ENCODE measurements around the gene DAAM2. TPM values are rescaled to one million over a fixed set of nuclear protein-coding genes. Genes with fewer than 3 reads are reported as not detected.

Gene DAAM2
- total and polyA plus RNA-seq, 2 of the 8 experiments (the other 6 are each of a cell fraction or from before 2014, with no cell fraction given), result 1.5 to 2.9 TPM

- ChIA-PET POLR2A (ENCODE audit: partially characterized antibody) (no interaction called here), CTCF (ENCODE audit: partially characterized antibody) (interaction anchor here (3.1 kb wide), 1 partner anchor 416 kb away, joined by 10 read pairs; no protein-coding TSS in a partner anchor)
- DNase-seq (ENCODE audit: low read depth in 1 of 2, low spot score in 2 of 2) (no peak), FAIRE-seq (no peak)
- Histone ChIP-seq H3K56ac (replicated peaks; ENCODE audit: insufficient read length, low read depth, low read length) (no peak overlapping the region), H3K23me2 (ENCODE audit: low read depth, low read length) (no peaks in the 10 kb centered on the region), H3K4me3 (ENCODE audit: extremely low read depth in 1 of 4, insufficient read depth in 2 of 4, low read depth in 3 of 4, low read length in 4 of 4) (no peak overlapping the region), H4K5ac (ENCODE audit: insufficient read length, low read depth, low read length) (no peak overlapping the region), H2AFZ (ENCODE audit: low read length) (no peak overlapping the region), H3K79me1 (ENCODE audit: low read depth, low read length) (no peaks in the 10 kb centered on the region), H3K79me2 (ENCODE audit: control insufficient read depth in 1 of 2, insufficient read depth in 2 of 2, low read length in 2 of 2) (no peaks in the 10 kb centered on the region), H3K23ac (ENCODE audit: insufficient read length) (no peak overlapping the region), H3K9ac (replicated peaks in 1 of 4; ENCODE audit: extremely low read depth in 1 of 4, low read depth in 3 of 4, low read length in 3 of 4) (no peak overlapping the region), H3K27me3 (replicated peaks in 1 of 4; ENCODE audit: control insufficient read depth in 3 of 4, extremely low read depth in 1 of 4, insufficient read depth in 3 of 4, low read length in 3 of 4) (no peaks in the 10 kb centered on the region; a peak in 1 of 7 replicates), H3K18ac (ENCODE audit: extremely low read depth, low read length) (no peak overlapping the region), H3K4me2 (ENCODE audit: insufficient read depth in 1 of 2, low read depth in 2 of 2, low read length in 2 of 2) (no peak overlapping the region), H3K14ac (ENCODE audit: insufficient read length) (no peak overlapping the region), H2BK12ac (ENCODE audit: low read depth, low read length) (no peak overlapping the region), H2AK5ac (ENCODE audit: low read depth, low read length) (no peak overlapping the region), H2BK5ac (ENCODE audit: low read depth, low read length) (no peak overlapping the region), H4K8ac (ENCODE audit: extremely low read depth, insufficient read depth, low read length) (no peak overlapping the region), H2BK20ac (ENCODE audit: low read length) (no peak overlapping the region), H3K9me3 (ENCODE audit: insufficient read depth in 2 of 2, low read depth in 1 of 2, low read length in 1 of 2) (no peaks in the 10 kb centered on the region), H3K4me1 (replicated peaks in 1 of 4; ENCODE audit: control insufficient read depth in 3 of 4, insufficient read depth in 4 of 4, low read length in 3 of 4) (peaks cover 0 to 7% (median 3%) of the 10 kb centered on the region in 4 experiments; a peak in 3 of 7 replicates), H2BK120ac (replicated peaks; ENCODE audit: low read depth, low read length) (no peak overlapping the region), H4K20me1 (replicated peaks in 1 of 2; ENCODE audit: control insufficient read depth in 1 of 2, insufficient read depth in 2 of 2, low read length in 2 of 2) (no peaks in the 10 kb centered on the region), H2BK15ac (ENCODE audit: low read length) (no peak overlapping the region), H3K4ac (replicated peaks; ENCODE audit: insufficient read length, low read depth, low read length) (no peak overlapping the region), H4K91ac (replicated peaks; ENCODE audit: insufficient read length, low read length) (no peak overlapping the region), H3K36me3 (ENCODE audit: control insufficient read depth in 2 of 4, insufficient read depth in 4 of 4, low read length in 3 of 4) (no peaks in the 10 kb centered on the region), H3K27ac (ENCODE audit: low read depth, low read length) (no peak overlapping the region)
- 97% methylated on average over 2 of the region's 2 CpGs; no CpG with 5 or more reads in 1 of the 2 experiments for WGBS, 2 experiments (ENCODE audit: extremely low coverage in 1 of 2, insufficient coverage in 1 of 2, insufficient read length in 1 of 2, insufficient replicate concordance in 2 of 2, low coverage in 1 of 2, low lambda C conversion rate in 2 of 2, missing lambda C conversion rate in 1 of 2)
- TF ChIP-seq PHF8 (conservative IDR thresholded peaks at IDR 0.05; ENCODE audit: low read depth, low read length) (no peak), MAX (IDR thresholded peaks at IDR 0.05) (no peak), CBX5 (IDR thresholded peaks at IDR 0.05; ENCODE audit: low read depth, low read length) (no peak), HDAC6 (IDR thresholded peaks at IDR 0.05; ENCODE audit: low read depth, low read length) (no peak), SIRT6 (IDR thresholded peaks at IDR 0.05; ENCODE audit: low read length) (no peak), BRCA1 (IDR thresholded peaks at IDR 0.05; ENCODE audit: low read depth, low read length) (no peak), TAF1 (IDR thresholded peaks at IDR 0.05; ENCODE audit: low read depth, low read length) (no peak), SAP30 (IDR thresholded peaks at IDR 0.05; ENCODE audit: insufficient read depth, insufficient replicate concordance, low read length) (no peak), NRF1 (IDR thresholded peaks at IDR 0.05; ENCODE audit: low read depth, low read length) (no peak)
Observed at GRCh38 chr6:39778581-39779255, 13.5 kb upstream of the DAAM2 start.
